BLaER1 (cell line): Measurements from ENCODE around the gene FGG.

Experiments
- H3K27ac ChIP-seq: shearing (Covaris generic); formaldehyde crosslinking; 2 replicates; pipeline ENCODE4 v1.8.1; 2022
- H3K27me3 ChIP-seq: shearing (Covaris generic); formaldehyde crosslinking; 2 replicates; pipeline ENCODE4 v1.8.1; 2022
- H3K36me3 ChIP-seq: shearing (Covaris generic); formaldehyde crosslinking; 2 replicates; pipeline ENCODE4 v1.8.1; 2022
- H3K4me1 ChIP-seq: shearing (Covaris generic); formaldehyde crosslinking; 2 replicates; pipeline ENCODE4 v1.8.1; 2022
- H3K4me2 ChIP-seq: shearing (Covaris generic); formaldehyde crosslinking; 2 replicates; pipeline ENCODE4 v1.8.1; 2022
- H3K4me3 ChIP-seq: shearing (Covaris generic); formaldehyde crosslinking; 2 replicates; pipeline ENCODE4 v1.8.1; 2022
- H3K9ac ChIP-seq: shearing (Covaris generic); formaldehyde crosslinking; 2 replicates; pipeline ENCODE4 v1.8.1; 2022
- H3K9me3 ChIP-seq: shearing (Covaris generic); formaldehyde crosslinking; 2 replicates; pipeline ENCODE4 v1.8.1; 2022
- H4K20me1 ChIP-seq: shearing (Covaris generic); formaldehyde crosslinking; 2 replicates; pipeline ENCODE4 v1.8.1; 2022
- Cebpa-rat ChIP-seq: shearing (Covaris generic); IDR thresholded peaks from 2 replicates; pipeline ENCODE4 v1.8.1; 2022

Gene FGG

DNA sequence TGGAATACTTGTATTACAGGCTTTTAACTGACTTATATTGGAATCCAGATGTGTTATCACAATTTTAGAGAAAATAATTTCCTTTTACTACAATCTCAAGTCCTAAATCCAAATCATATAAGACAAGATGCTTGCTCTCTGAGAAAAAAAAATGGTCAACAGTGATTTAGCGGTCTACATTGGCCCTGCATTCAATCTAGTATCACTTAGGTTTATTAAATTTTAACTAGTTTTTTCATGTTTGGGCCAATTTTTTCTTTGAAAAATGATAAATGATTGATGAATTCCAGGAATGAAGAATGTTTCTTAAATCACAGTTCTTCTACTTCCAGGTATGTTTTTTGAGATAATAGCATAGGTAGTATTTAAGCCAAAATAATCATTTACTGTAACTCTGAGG is 2.8 kb upstream of the FGG start:
- Histone ChIP-seq H3K4me2 (no peak overlapping the region), H3K27ac (no peak overlapping the region), H3K27me3 (no peaks in the 10 kb centered on the region), H3K9ac (no peak overlapping the region), H3K9me3 (no peaks in the 10 kb centered on the region), H3K4me3 (no peak overlapping the region), H3K4me1 (peaks cover 9% of the 10 kb centered on the region; the same call in 1 of the 2 replicates), H4K20me1 (no peaks in the 10 kb centered on the region), H3K36me3 (no peaks in the 10 kb centered on the region)
- no peak for TF ChIP-seq Cebpa-rat

DNA sequence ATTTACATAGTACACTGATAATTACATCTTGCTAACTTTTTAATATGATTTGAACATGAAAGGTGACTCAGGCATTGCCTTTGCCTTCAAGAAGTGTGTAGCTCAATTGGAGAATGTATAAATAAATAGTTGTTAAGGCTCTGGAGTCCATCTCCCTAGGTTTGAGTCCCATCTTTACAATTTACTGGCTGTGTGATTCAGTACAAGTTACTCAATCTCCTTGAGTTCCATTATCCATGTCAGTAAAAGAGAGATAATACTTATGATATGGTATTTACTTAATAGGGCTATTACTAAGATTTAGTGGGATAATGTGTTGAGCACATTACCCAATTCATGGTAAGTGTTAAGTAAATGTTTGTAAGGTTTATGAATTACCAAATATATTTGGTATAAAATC is 1.9 kb upstream of the FGG start:
- no peak overlapping the region for H3K4me2 ChIP-seq
- H3K27me3 ChIP-seq = no peaks in the 10 kb centered on the region
- no peaks in the 10 kb centered on the region for H3K36me3 ChIP-seq
- no peak overlapping the region for H3K9ac ChIP-seq
- no peak for TF ChIP-seq Cebpa-rat
- H3K4me3 ChIP-seq = no peak overlapping the region
- H3K27ac ChIP-seq = no peak overlapping the region
- peaks cover 9% of the 10 kb centered on the region; the same call in 1 of the 2 replicates for H3K4me1 ChIP-seq
- H4K20me1 ChIP-seq = no peaks in the 10 kb centered on the region
- H3K9me3 ChIP-seq = no peaks in the 10 kb centered on the region

DNA sequence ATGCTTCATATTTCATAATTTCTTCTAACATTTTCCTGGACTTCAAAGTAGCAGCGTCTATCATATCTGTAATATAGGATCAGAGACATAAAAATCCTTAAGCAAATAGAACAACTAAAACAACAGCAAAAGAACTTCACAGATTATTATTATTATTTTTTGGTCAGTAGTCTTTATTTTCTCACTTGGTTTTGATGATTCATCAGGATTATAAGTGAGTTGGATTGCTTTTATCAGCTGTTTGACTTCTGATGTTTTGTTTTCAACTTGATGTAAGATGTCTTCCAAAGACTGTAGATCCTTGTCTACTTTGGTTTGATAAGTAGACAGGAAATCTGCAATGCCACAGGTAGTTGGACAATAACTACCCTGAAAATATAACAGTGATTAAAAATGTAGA is 623 bp downstream of the FGG start:
- Histone ChIP-seq H4K20me1 (no peaks in the 10 kb centered on the region), H3K27ac (no peak overlapping the region), H3K9ac (no peak overlapping the region), H3K27me3 (no peaks in the 10 kb centered on the region), H3K4me3 (no peak overlapping the region), H3K4me2 (no peak overlapping the region), H3K36me3 (no peaks in the 10 kb centered on the region), H3K9me3 (no peaks in the 10 kb centered on the region), H3K4me1 (peaks cover 6% of the 10 kb centered on the region; the same call in 1 of the 2 replicates)
- TF ChIP-seq Cebpa-rat = no peak

DNA sequence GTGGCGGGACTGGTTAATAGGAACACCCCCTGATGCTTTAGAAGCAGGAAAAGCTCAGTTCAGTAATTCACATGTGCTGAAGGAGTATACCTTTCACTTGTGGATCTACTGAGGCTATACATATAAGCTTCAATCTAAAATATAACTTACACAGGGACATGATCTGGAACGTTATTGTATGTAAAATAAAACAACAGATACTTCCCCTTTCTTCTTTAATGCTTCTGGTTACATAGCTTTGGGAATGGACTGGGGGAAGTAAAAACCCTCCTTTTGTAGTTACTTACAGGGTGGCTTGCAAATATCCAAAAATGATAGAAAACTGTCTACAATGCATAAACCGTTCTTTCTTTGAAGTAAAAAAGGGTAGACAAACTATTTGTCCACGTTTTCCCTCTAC is 1.9 kb downstream of the FGG start:
- H3K27me3 ChIP-seq = no peaks in the 10 kb centered on the region
- no peaks in the 10 kb centered on the region for H3K9me3 ChIP-seq
- H4K20me1 ChIP-seq = no peaks in the 10 kb centered on the region
- H3K36me3 ChIP-seq = no peaks in the 10 kb centered on the region
- no peak overlapping the region for H3K4me2 ChIP-seq
- H3K4me3 ChIP-seq = no peak overlapping the region
- no peak overlapping the region for H3K9ac ChIP-seq
- TF ChIP-seq Cebpa-rat = no peak
- H3K4me1 ChIP-seq = no peaks in the 10 kb centered on the region
- no peak overlapping the region for H3K27ac ChIP-seq

DNA sequence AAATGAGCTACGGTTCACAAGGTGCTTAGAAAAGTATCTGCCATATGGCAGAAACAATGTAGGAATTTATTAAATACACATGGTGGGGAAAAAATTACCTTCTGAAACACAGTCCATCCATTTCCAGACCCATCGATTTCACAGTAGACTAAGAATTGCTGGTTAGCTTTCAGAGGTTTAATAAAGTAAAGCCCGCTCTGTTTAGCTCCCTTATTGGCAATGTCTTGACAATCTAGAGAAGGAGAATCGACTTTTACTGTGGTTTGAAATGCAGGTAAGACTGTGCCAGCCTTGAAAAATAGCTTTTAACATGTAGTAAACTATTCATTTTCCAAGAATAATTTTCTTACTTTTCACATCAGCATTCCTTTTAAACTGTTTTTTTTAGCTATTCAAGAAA is 2.9 kb downstream of the FGG start:
- H3K27ac ChIP-seq = no peak overlapping the region
- no peak overlapping the region for H3K9ac ChIP-seq
- H3K4me1 ChIP-seq = no peaks in the 10 kb centered on the region
- H3K27me3 ChIP-seq = no peaks in the 10 kb centered on the region
- H3K4me2 ChIP-seq = no peak overlapping the region
- no peaks in the 10 kb centered on the region for H3K9me3 ChIP-seq
- H3K36me3 ChIP-seq = no peaks in the 10 kb centered on the region
- H3K4me3 ChIP-seq = no peak overlapping the region
- no peak for TF ChIP-seq Cebpa-rat
- no peaks in the 10 kb centered on the region for H4K20me1 ChIP-seq

DNA sequence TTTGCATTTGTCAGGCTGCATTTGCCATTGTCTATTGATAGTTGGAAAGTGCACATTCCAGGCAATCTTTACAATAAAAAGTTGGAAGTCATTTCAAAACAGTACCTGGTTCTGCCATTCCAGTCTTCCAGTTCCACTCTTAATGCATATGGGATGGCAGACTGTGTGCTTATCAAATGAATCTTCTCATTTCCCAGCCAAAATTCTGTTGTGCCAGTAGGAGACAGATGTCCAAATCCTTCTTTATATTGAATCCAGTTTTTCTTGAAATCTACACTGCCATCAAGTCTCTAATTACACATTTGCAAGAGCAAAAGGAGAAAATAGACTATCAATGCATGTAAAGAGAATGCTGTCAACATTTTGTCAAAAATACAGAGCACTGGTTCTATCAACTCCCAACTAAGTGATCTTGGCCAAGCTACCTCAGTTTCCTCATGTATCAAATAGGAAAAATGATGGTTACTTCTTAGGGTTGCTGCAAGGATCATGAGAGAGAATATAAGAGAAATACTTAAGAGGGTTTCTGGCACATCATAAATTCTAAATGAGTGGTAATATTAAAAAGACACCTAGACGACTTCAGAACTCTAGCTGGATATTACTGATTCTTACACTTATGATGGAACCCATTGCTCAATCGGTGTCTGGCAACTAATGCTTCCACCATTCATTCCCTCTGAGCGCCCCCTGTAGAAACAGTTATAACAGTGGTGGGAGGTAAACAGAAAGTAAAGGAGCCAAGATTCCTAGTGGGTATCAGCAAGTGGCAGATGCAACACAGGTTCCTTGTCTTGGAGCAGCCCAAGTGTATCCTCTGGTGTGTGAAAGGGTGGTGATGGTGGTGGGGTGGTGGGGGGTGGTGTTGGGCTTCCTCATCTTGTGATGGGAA is 3.8 kb downstream of the FGG start:
- Histone ChIP-seq H3K4me1 (no peaks in the 10 kb centered on the region), H4K20me1 (no peaks in the 10 kb centered on the region), H3K4me3 (no peak overlapping the region), H3K9ac (no peak overlapping the region), H3K9me3 (no peaks in the 10 kb centered on the region), H3K36me3 (no peaks in the 10 kb centered on the region), H3K27me3 (no peaks in the 10 kb centered on the region), H3K27ac (no peak overlapping the region), H3K4me2 (no peak overlapping the region)
- no peak for TF ChIP-seq Cebpa-rat

DNA sequence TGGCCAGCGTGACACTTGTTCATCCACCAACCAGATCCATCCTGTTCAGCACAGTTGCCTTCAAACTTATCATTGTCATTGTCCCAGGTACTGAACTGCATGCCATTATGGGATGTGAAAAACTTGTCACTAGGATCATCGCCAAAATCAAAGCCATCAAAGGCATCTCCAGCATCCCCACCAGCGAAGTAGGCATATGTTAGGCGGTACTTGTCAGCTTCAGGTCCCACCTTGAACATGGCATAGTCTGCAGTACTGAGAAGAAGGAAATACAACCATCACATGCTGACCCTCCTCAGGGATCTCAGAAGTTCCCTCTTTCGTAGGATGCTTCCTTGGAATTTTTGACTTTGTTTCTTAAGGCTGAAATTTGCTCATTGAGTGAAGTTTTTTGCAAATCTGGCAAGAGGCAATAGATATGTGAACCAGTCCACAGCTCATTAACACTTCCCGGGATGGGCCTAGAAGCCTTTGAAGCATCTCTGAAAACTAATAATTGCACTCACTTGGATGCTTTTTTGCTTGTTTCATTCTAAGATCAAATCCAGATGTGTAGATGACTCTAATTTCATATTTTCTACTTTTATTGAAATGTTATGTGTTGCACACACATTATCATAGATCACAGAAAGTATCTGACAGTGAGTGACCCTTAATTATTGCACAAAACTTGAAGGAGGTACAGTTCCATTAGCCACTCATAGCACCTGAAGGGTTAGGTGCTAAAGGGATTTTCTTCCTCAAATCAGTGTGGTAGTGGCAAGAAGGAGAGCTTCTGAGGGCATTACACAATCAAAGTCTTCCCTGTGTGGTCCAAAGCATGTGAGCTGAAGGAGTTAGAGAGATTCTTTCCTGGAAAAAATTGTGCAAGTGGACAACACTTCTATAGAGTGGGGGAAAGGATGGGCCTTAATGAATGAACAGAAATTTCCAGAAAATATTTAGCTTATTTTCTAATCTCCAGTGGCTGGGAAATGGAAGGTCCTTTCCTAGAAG is 5.4 kb downstream of the FGG start:
- Histone ChIP-seq H3K9ac (no peak overlapping the region), H3K36me3 (no peaks in the 10 kb centered on the region), H3K27me3 (no peaks in the 10 kb centered on the region), H3K4me2 (no peak overlapping the region), H4K20me1 (no peaks in the 10 kb centered on the region), H3K4me3 (no peak overlapping the region), H3K27ac (no peak overlapping the region), H3K4me1 (no peaks in the 10 kb centered on the region), H3K9me3 (no peaks in the 10 kb centered on the region)
- no peak for TF ChIP-seq Cebpa-rat

DNA sequence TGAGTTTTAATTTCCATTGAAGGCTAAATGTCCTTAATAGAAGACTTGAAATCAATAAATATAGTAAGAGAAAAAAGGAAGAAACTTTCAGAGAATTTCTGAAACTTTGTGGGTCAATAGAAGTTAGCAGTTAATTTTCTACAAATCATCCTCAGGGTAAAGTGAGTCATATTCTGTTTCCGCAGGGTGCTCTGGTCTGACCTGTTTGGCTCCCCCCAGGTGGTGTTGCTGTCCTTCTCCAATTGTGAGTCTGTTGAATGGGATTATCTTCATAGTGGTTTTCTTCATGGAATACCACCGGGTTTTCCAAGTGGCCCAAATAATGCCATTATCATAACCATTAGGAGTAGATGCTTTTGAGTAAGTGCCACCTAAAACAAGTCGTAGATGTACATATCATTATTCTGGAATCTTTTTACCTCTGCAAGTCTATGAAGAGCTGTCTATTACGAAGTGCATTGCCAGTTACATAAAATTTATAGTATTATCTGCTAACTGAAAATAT is 7.7 kb downstream of the FGG start:
- no peak overlapping the region for H3K4me2 ChIP-seq
- no peak for TF ChIP-seq Cebpa-rat
- no peak overlapping the region for H3K4me3 ChIP-seq
- H3K27ac ChIP-seq = no peak overlapping the region
- no peaks in the 10 kb centered on the region for H3K27me3 ChIP-seq
- no peaks in the 10 kb centered on the region for H3K9me3 ChIP-seq
- H3K36me3 ChIP-seq = no peaks in the 10 kb centered on the region
- H3K9ac ChIP-seq = no peak overlapping the region
- H3K4me1 ChIP-seq = no peaks in the 10 kb centered on the region
- no peaks in the 10 kb centered on the region for H4K20me1 ChIP-seq

DNA sequence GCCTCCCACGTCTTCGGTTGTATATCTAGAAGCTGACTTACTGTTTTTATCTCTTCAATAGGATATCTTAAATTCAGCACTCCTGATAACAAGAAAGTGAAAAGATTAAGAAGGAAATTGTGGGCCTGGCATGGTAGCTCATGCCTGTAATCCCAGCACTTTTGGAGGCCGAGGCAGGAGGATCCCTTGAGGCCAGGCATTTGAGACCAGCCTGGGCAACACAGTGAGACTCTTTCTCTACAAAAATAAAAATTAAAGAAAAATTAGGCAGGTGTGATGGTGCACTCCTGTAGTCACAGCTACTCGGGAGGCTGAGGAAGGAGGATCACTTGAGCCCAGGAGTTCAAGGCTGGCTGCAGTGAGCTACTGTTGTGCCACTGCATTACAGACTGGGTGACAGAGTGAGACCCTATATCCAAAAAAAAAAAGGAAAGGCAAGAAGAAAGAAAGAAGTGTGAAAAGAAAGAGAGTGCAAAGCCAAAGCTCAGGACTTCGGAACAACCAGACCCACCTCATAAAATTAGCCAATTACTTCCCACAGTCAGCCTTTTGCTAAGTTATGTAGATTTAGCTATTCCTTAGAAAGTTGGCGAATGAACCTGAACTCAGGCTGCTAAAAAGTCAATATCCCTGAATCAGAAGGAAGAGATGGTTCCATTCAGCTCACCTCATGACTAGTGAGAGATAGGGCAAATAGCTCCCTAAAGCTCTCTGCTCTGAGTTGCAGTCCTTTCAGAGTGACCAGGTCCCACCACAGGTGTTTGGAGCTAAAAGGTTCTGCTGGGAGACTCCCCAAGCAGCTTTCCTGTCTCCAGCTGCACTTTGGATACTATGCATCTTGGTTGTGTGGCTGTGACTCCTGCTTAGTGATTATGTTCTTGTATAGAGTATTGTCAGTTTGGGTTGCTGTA is 9.2 kb downstream of the FGG start:
- H4K20me1 ChIP-seq = no peaks in the 10 kb centered on the region
- no peak overlapping the region for H3K4me2 ChIP-seq
- H3K9ac ChIP-seq = no peak overlapping the region
- no peak overlapping the region for H3K27ac ChIP-seq
- H3K4me1 ChIP-seq = no peaks in the 10 kb centered on the region
- no peak for TF ChIP-seq Cebpa-rat
- H3K9me3 ChIP-seq = no peaks in the 10 kb centered on the region
- H3K4me3 ChIP-seq = no peak overlapping the region
- no peaks in the 10 kb centered on the region for H3K36me3 ChIP-seq
- no peaks in the 10 kb centered on the region for H3K27me3 ChIP-seq
